Right hindlimb (tissue), 1 donor: ENCODE results near the gene EZH2.

Experiments
- DNase-seq: peaks from one replicate; pipeline ENCODE4 v3.0.0-alpha.2; 2018

Gene EZH2

GRCh38 chr7:148884049-148884298 is at the start of gene EZH2:
TSS of gene EZH2 (minus strand) at chr7:148884291. CDS start at chr7:148847298, 36,993 bp downstream.
- no peak for DNase-seq

- DNase-seq = peak; percentile 57
Observed at GRCh38 chr7:148931470-148931869, 47.4 kb upstream of the EZH2 start.

- no peak for DNase-seq
Observed at GRCh38 chr7:148930335-148930734, 46.2 kb upstream of the EZH2 start.

GRCh38 chr7:148929176-148929575 is 45.1 kb upstream of the EZH2 start:
- DNase-seq = no peak

- peak; percentile 86 for DNase-seq
Observed at GRCh38 chr7:148927123-148928045, 43.3 kb upstream of the EZH2 start.

GRCh38 chr7:148925836-148926235 is 41.7 kb upstream of the EZH2 start:
- no peak for DNase-seq

- DNase-seq = no peak
Observed at GRCh38 chr7:148924011-148924410, 39.9 kb upstream of the EZH2 start.

GRCh38 chr7:148921806-148922205 is 37.7 kb upstream of the EZH2 start:
- DNase-seq = no peak

- no peak for DNase-seq
Observed at GRCh38 chr7:148921189-148921588, 37.1 kb upstream of the EZH2 start.

- DNase-seq = no peak
Observed at GRCh38 chr7:148919859-148920258, 35.8 kb upstream of the EZH2 start.

- DNase-seq = no peak
Observed at GRCh38 chr7:148918058-148918596, 34.0 kb upstream of the EZH2 start.

- DNase-seq = no peak
Observed at GRCh38 chr7:148916186-148916585, 32.1 kb upstream of the EZH2 start.

- DNase-seq = no peak
Observed at GRCh38 chr7:148915211-148915610, 31.1 kb upstream of the EZH2 start.

- DNase-seq = no peak
Observed at GRCh38 chr7:148914208-148914777, 30.2 kb upstream of the EZH2 start.

GRCh38 chr7:148912758-148913541 is 28.9 kb upstream of the EZH2 start:
- no peak for DNase-seq

GRCh38 chr7:148912151-148912550 is 28.1 kb upstream of the EZH2 start:
- DNase-seq = no peak

GRCh38 chr7:148911626-148912025 is 27.5 kb upstream of the EZH2 start:
- DNase-seq = no peak

- no peak for DNase-seq
Observed at GRCh38 chr7:148909568-148909967, 25.5 kb upstream of the EZH2 start.

GRCh38 chr7:148906707-148907498 is 22.8 kb upstream of the EZH2 start:
- no peak for DNase-seq

- no peak for DNase-seq
Observed at GRCh38 chr7:148905093-148905666, 21.1 kb upstream of the EZH2 start.

GRCh38 chr7:148903504-148903903 is 19.4 kb upstream of the EZH2 start:
- DNase-seq = no peak

GRCh38 chr7:148901178-148901577 is 17.1 kb upstream of the EZH2 start:
- DNase-seq = no peak
